HUDEP-2 (cell line): Measurements from ENCODE around the gene RIPK3.

ENCODE experiments used
- DNase-seq, 76 experiments: peaks; one replicate each; lab custom pipeline; 2025; ENCODE audit not compliant: unreplicated experiment in 76 of 76; lab: John Stamatoyannopoulos, UW

Gene RIPK3

DNA sequence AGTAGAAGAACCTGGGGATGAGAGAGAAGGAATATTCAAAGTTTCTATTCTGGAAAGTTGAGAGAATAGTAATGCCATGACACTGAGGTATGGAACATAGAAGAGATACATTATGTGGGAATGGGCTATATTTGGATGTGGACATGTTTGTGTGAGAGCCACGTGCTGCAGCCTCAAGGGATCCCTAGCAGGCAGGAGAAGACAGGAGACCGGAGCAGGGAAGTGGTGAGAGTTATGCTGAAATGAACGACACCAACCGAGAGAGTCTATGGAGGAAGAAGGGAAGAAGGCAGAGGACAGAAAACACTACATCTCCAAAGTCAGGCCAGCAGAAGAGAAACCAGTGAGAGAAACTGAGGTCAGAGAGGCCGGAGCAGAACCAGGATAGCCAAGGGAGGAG is 10.0 kb upstream of the RIPK3 start:
- no peak for DNase-seq

DNA sequence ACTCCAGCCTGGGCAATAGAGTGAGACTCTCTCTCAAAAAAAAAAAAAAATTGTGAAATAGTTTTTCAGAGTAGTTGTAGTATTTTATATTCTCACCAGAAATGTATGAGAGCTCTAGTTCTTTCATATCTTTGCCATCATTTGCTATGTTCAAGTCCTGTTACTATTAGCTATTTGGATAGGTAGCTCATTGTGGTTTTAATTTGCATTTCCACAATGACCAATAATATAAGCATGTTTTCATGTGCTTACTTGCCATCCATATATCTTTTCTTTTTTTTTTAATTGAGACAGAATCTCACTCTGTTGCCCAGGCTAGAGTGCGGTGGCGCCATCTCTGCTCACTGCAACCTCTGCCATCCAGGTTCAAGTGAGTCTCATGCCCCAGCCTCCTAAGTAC is 8.4 kb upstream of the RIPK3 start:
- DNase-seq = no peak

DNA sequence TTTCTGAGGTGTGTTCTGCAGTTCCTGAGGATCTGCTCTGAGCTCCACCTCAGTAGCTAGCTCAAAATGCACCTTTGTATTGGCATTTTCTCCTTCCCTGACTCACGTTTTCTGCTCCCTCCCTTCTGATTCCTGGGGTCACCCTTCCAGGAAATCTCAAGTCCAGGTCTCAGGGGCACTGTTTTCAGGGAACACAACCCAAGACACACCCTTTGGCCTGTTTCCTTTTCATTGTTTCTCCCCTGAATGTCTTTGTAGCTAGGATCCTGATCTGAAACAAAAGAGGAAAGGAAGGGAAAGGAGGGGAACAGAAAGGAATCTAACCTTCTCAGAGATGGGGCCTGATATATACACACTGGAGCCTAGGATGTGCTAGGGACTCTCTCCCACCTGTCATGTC is 7.3 kb upstream of the RIPK3 start:
- no peak for DNase-seq

DNA sequence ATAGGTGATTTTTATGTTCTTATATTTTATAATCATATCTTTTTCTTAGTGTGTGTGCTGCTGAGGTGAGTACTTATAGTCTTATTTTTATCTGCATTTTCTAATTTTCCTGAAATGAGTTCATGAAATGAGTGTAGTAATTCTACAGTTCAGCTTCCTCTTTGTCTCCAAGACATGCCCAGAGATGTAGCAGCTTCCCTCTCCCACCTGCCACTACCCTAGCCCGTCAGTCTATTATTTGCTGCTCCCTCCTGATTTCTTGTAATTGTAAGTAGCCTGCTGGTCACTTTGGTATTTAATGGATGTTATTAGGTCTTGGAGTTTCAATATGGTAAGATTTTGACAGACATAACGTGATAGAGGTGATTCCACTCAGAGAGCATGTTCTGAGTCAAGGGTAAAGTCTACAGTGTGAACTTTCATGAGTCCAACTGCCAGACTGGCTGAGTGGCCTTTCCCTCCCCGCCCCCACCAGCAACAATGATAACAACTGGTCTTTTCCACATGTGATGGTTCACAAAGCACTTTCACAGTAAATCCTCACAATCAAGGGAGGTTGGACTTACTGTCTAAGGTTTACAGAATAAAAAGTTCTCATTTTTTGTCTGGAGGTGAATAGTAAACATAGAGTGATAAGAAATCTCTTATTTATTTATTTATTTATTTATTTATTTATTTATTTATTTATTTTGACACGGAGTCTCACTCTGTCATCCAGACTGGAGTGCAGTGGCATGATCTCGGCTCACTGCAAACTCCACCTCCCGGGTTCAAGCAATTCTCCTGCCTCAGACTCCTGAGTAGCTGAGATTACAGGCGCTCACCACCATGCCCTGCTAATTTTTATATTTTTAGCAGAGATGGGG is 4.2 kb upstream of the RIPK3 start:
- peak in 1 of 76 experiments; percentile 7 for DNase-seq

DNA sequence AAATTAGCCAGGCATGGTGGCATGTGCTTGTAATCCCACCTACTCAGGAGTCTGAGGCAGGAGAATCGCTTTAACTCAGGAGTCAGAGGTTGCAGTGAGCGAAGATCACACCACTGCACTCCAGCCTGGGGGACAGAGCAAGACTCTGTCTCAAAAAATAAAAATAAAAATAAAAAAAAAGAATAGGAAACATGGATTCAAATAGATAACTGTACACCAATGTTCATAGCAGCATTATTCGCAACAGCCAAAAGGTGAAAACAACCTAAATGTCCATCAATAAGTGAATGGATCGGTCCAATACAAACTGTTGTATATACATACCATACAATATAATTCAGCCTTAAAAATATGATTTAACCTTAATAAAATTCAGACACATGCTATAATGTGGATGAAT is 3.1 kb upstream of the RIPK3 start:
- no peak for DNase-seq

DNA sequence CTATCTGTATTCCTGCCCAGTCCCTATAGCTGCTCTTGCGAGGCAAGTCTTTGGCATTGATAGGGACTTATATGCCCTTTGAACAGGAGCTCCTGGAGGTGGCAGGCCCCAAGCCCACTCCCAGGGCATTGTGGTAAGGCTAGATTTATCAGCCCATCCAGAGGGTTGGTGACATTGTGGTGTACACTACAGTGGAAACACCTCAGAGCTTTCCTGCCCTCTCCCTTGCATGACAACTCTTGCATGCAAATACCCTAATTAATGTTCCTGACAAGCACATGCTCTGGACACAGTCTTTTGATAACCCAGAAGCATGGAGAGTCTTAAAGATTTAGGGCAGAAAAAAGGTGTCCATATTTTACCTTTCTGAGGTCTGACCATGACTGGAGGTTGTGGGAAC is 815 bp upstream of the RIPK3 start:
- no peak for DNase-seq

DNA sequence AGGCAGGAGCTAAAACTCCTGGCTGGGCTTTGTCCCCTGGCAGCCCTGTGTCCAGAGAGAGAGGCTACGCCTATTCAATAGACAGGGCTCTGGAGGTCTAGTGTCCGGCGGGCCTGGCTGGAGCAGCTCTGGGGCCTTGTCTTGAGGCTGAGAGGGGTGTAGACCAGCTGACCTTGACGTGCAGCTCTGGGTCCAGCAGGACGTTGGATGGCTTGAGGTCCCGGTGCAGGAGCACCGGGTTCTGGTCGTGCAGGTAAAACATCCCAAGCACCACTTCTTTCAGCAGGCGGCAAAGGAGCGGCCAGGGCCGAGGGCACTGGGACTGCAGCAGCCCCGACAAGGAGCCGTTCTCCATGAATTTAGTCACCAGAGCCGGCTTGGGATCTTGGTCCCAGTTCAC is 948 bp downstream of the RIPK3 start:
- no peak for DNase-seq

DNA sequence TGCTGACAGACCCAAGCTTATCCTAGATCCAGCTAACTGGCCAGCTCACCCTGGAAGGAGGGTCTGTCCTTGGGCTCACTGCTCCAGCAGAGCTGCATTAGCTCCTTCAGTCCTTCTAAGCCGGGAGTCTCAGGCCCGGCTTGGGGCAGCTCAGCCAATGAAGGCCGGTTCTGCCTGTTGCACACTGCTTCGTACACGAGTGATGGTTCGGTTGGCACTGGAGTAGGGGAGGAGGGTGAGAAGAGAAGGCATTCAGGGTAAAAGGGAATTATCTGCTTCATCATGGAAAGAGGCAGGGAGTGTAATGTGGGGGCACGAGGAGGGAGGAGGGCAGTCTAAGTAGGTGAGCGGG is 2.0 kb downstream of the RIPK3 start:
- DNase-seq = no peak

DNA sequence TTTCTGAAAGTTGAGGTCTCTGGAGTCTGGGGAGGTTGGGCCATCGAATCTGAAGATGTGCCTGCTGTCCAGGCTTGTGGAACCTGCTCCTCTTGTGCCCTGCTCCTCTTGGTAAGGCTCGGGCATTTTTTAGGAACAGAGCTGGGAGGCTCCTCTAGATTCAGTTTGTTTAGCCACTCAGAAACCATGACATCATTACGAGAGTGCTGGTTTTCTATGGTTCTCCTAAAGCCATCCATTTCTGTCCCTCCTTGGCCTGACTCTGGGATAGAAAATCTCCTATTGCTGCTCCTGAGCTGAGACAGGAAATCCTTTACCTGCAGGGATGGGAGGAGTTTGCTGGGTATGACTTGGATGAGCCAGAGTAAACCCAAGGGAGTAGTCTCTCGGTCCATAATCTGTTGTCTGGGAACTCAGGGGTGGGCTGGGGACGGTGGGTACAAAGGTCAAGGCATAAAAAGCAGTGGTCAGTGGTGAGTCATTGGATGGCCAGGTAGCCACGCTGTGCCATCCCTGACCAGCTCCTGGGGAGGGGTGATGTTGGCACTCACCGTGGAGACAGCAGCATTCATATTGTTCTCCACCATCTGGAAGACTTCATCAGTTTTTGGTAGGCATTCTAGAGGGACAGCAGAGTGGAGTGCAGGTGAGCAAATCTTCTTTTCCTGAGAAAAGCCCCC is 2.5 kb downstream of the RIPK3 start:
- DNase-seq = no peak

DNA sequence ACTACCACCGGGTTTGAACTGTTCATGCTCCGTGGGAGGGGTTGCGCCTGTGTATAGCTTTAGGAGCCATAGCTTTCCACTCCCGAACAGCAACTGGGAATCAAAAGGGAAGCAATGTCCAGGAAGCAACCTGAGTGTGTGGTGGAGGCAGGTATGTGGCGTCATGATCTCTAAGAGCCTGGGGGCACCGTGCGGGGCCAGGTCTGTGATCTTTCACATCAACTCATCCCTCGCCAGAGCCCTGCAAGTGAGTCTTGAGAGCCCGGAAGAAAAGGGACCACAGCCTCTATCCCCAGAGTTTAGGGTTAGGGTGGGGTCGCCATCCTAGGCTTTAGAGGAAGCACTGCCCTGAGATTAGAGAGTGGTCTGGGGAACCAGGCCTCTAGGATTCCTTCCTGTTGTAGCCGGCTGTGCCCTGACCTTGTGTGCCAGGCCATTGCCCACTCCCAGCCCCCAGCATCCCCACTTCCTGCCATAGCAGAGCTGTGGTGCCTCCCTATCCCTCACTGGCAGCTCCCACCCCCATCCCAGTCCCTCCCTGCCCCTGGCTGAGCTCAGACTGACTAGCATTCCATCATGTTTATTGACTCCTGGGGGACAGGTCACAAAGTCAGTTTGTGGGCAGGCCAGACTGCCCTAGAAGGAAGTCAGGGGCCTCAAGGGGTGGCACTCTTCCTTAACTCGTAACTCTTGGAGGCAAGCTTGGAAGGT is 4.2 kb downstream of the RIPK3 start:
- no peak for DNase-seq

DNA sequence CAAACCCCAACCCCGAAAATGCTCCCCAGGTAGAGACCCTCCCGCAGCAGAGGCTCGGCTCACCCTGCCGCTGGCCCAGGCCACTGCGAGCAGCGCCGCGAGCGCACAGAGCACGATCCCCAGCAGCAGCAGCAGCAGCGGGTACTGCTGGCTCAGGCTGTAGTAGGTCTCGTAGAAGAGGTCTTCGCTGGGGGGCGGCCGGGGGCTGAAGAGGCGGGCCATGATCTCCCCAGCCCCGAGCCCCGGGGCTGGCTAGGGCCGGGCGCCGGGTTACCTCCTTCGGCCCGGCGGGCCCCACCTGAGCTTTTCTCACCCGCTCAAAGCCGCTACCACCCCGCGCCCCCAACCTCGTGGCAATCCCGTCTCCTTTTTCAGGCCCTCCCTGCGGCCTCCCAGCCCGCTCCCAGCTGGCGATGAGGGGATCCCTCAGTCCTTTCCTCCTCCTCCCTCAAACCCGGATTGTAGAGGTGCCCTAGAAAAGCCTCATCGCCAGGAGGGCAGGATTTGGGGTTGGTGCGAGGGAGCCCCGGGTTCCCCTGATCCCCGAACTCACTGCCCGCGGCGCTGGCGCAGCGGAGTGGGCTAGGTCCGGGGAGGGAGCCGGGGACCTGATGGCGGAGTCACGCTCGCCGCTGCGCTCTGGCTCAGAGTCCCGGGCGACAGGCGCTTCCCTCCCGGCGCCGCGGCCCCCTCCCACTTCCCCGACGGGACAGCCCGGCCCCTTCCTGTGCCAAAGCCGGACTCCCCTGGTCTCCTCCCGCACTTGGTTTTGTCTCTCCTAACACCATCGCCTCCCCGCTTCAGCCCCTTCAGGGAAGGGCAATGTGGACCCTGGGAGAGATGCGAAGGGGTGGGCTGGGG is 5.1 kb downstream of the RIPK3 start, which contains the start of gene ADCY4:
TSS of gene ADCY4 (minus strand) at position 641 of the 861 bp plus-strand sequence. CDS start at position 222, 419 bp downstream.
- no peak for DNase-seq

DNA sequence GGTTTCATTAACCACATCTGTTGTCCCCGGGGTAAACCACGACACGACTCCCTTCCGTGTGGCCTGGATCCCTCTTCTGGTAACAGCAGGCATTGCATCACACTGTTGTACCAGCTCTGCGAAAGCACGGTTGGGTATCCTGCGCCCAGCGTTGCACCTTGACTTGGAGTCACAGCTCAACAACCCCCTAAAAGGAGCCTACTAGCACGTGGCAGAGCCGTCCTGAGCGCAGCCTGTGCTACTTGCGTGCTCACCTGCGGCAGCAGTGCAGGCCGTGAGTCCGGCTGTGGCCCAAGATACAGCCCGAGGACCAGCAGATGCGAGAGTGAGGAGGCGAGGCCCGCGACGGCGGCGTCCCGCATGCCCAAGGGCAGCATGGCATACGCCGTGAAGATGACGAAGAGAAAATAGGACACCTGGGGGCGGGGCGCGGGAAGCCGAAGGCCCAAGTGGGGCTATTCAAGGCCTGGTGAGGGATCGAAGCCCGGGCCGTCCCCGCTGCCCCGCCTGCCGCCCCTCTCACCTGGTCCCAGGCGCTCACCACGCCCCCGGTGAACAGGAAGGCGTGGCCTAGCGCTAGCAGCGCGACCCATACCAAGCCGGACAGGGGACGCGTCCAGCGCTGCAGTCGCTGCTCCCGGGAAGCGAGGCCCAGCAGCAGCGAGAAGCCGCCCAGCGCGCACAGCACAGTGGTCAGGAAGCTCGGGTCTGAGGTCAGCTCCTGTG is 7.4 kb downstream of the RIPK3 start:
- peak in 58 of 76 experiments; percentile 16 to 78 (median 40) for DNase-seq

DNA sequence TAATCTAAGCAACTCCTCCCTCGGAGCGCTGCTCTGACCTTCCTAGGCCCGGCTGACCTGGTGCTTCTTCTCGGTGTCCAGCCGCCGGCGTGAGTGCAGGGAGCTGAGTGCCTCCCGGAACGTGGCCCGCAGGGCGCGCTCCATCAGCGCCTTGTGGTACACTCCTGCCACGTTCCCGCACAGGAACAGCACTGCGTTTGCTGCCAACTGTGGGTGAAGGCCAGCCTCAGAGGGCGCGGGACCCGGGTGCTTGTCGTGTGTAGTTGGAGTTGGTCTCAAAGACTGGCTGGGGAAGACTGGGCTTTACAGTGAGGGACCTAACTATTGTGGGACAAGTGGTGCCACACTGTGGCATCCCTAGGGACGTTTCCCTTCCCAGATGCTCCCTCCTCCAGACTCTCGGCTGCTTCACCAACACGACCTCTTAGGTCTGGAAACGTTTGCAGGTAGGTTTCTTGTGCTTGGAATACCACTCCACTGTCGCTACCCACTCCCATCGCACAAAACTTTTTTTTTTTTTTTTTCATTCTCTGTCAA is 8.0 kb downstream of the RIPK3 start:
- DNase-seq = no peak

DNA sequence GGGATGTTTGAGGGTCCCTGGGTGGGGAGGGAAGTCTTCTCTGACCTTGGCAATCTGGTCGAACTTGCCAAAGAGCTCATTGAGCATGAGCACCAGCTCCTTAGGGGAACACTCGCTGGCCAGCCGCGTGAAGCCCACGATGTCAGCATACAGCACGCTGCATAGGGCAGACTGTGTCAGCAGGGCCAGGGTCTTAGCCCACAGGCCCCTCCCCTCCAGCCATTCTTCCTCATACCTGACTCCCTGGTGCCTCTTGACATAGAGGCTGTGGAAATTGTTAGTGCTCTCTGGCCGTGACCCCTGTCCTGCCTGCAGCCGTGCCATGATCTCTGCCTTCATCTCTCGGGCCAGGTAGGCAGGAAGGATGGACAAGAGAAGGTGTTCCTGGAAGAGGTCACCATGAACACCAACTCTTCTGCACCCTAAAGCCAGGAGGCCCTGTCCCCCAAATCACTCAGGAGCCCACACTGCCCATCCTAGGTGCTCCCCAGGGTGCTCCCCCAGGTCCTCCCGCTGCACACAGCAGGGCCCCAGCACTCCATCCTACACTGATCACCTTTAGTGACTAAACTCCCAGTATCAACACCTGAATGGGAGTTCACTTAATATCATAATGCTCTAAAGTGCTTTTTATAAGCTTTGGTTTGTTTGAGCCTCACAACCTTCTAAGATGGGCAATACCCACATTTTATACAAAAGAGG is 8.7 kb downstream of the RIPK3 start:
- DNase-seq = no peak

DNA sequence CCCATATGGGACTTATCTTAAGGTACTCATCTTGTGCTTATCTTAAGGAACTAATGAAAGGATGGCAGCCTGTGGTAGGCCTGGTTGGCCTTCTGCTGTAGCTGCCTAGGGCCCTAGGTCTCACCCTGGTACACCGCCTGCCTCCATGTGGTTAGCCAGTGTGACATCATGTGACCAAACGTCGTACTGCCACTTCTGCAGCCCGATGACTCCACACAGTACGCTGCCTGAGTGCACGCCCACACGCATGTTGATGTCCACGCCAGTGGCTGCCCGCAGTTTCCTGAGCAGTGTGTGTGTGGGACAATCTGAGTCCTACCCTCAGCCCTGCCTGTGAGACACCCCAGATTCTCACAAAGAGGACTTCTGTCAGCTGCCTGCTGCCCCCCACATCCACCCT is 10.1 kb downstream of the RIPK3 start:
- peak in 19 of 76 experiments; percentile 5 to 60 (median 25) for DNase-seq

DNA sequence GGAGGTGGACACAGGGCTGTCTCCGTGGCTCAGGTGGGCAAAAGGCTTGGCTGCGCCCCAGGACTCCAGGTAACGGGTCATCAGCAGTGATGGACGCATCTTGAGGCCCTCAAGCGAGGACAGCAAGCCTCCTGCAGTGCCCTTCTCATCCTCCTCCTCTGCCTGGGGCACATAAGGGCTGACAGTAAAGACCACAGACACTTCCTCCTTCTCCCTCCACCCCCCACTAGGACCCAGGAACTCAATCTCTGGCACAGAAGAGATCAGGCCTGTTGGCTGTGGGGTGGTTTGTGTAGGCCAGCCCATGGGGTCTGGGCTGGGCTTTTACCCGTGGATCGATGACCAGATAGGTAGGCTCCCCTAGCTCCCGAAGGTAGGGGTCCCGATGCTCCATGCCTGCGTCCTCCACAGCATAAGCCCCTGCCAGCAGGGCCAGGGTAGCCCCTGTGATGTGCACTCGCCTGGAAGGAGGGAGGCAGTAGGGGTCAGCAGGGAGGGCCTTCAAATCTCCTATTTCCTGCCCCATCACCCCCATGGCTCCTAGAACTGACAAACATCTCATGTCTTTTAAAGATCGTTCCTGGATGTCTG is 10.6 kb downstream of the RIPK3 start:
- DNase-seq = no peak

DNA sequence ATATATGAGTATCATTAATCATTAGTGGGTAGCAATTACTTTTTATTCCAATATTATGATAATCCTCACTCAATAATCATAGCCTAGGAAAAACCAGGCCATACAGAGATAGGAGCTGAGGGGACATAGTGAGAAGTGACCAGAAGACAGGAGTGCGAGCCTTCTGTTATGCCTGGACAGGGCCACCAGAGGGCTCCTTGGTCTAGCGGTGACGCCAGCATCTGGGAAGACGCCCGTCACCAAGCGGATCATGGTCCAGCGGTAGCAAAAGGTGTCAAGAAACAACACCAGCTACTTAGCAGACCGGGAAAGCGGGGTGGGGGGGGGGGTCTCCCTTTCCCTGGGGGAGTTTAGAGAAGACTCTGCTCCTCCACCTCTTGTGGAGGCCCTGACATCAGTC is 11.9 kb downstream of the RIPK3 start:
- peak in 20 of 76 experiments; percentile 7 to 56 (median 25) for DNase-seq

DNA sequence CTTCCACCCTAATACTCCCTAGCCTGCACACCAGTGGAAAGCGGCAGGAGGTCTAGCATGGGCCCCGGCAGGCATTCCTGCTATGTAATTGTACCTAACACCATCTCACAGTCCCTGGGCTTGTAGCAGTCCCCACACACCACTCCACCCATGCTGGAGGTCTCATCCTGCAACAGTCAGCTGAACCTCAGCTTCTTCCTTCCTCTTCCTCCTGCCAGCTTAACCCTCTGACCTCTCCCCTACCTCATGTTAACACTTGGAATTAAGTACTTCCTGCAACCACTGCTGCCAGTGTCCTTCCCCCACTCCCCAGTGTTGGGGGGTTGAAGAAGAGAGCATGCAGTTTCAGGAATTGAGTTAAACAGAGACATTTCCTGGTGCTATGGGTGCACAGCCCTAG is 12.5 kb downstream of the RIPK3 start:
- no peak for DNase-seq

DNA sequence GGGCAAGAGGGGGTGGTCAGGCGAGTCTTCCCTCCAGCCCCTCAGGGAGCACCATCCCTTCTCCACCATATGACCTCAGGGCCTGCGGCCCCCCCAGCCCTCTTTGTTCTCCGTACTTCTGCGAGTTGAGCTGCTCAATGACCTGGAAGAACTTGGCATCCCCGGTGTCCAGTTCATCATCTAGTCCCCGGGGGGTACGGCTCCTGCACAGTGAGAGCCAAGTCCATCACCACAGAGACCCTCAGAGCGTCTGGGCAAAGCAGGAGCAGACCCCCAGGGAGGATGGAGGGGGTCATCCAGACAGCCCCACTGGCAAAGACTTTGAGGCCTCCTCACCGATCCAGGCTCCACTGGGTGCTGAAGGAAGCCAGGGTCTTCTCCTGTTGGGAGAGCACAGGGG is 13.8 kb downstream of the RIPK3 start:
- no peak for DNase-seq
